H7 (cell line): Measurements from ENCODE around the gene WNT2B. TPM values are rescaled to one million over a fixed set of nuclear protein-coding genes. Genes with fewer than 3 reads are reported as not detected.

Experiments used
- DNase-seq: peaks from one replicate; pipeline ENCODE4 v3.0.0; 2012
- H3K27me3 ChIP-seq: 2 replicates; pipeline ENCODE4 v1.6.0; 2011; ENCODE audit warnings: mild to moderate bottlenecking, low read length; ENCODE audit not compliant: control insufficient read depth, insufficient read depth
- H3K36me3 ChIP-seq: replicated peaks from 2 replicates; pipeline ENCODE4 v1.5.1; 2011; ENCODE audit warnings: low read length; ENCODE audit not compliant: control insufficient read depth, insufficient read depth
- H3K4me3 ChIP-seq: 2 replicates; pipeline ENCODE4 v1.5.1; 2011; ENCODE audit warnings: low read depth, mild to moderate bottlenecking, control low read depth, low read length, moderate library complexity; ENCODE audit not compliant: insufficient read depth
- total RNA-seq: library from RNA; depleted of rRNA; stranded (reverse); fragments of >200 nt; shearing (Covaris generic); gene quantifications from 2 replicates; pipeline ENCODE4 v1.2.3, GENCODE V29; 2014

Gene WNT2B
- total RNA-seq, 1 experiment from 2014 or later = 0.14 TPM

DNA sequence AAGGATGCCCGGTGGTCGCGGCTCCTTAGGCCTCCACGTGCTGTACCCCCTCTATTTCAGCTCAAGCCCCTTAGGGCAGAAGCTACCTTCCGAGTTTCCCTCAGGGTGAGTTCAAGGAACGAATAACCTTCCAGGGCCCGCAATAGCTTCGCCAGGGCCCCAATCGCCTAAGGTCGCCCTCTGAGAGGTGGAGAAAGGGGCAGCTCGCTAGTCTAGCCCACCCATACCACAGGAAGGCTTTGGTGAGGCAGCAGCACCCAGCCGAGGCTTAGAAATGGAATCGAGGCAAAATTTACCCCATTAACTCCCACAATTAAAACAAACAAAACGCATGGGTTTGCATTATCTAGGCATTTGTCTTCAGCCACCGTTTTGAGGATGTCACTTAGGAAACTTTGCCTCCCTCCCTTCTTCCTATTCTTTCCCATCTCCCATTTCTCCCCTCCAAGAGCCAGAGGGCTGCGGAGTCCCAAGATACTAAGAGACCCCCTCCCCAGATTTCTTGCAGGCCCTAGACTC lies 954 bp downstream of the WNT2B start:
- H3K27me3 ChIP-seq = peaks cover 82% of the 10 kb centered on the region
- DNase-seq = no peak
- no peaks in the 10 kb centered on the region for H3K36me3 ChIP-seq
- H3K4me3 ChIP-seq = peak overlapping the region; percentile 67

- no peak overlapping the region; the same call in 1 of the 2 replicates for H3K4me3 ChIP-seq
- H3K27me3 ChIP-seq = peaks cover 76% of the 10 kb centered on the region
- H3K36me3 ChIP-seq = no peaks in the 10 kb centered on the region
- DNase-seq = peak; percentile 64
Measured at GRCh38 chr1:112510340-112510739, 1.6 kb downstream of the WNT2B start.

GRCh38 chr1:112511897-112512296 lies 3.1 kb downstream of the WNT2B start:
- peaks cover 62% of the 10 kb centered on the region for H3K27me3 ChIP-seq
- DNase-seq = no peak

DNA sequence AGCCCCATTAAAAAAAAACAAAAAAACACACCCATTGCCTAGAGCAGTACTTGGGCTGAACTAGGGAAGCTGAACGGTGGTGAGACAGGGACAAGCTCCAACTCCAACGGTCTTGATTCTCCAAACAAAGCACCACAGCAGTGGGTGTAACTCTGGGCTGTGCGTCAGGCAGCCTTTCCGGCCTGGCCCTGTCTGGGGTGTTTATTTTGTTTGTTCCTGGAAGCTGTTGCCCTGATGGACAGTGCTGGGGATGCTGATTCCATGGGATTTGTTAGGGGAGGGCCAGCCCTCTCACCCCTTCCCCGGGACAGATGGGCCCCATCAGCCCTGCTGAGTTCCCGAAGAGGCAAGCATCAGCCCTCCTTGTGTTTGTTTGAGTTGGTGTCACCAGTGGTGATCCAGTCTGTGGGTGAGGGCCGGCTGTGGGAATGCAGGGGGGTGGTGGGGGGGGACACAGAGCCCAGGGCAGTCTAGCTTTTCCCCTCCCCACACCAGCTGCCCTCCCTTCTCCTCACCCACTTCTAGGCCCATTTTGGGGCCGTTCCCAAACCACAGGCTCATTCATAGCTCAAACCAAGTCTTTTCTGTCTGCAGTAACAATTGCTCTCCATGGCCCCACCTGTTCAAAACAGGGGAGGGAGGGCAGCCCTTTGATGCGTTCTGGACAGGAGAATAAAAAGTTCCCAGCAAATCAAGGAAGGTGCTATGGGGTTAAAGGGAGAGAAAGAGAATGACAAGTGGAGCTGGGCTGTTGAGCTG lies 4.5 kb downstream of the WNT2B start:
- DNase-seq = no peak
- Histone ChIP-seq H3K4me3 (no peak overlapping the region), H3K27me3 (peaks cover 48% of the 10 kb centered on the region), H3K36me3 (no peaks in the 10 kb centered on the region)

More at GRCh38 chr1:112511897-112512296, 3.1 kb downstream of the WNT2B start:
- Histone ChIP-seq H3K36me3 (no peaks in the 10 kb centered on the region), H3K4me3 (no peak overlapping the region)

DNA sequence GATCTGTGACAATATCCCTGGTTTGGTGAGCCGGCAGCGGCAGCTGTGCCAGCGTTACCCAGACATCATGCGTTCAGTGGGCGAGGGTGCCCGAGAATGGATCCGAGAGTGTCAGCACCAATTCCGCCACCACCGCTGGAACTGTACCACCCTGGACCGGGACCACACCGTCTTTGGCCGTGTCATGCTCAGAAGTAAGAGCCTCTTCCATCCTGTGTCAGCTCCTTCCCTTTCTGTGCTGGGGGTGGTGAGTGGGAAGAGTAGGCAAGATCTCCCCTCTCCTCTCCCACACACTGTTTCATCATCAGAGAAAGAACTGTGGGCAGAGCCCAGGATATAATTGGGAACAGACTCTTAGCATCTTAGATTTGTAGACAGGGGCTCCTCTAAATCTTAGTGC lies 6.1 kb downstream of the WNT2B start:
- peaks cover 33% of the 10 kb centered on the region for H3K27me3 ChIP-seq
- DNase-seq = no peak
- H3K36me3 ChIP-seq = no peaks in the 10 kb centered on the region
- H3K4me3 ChIP-seq = no peak overlapping the region

DNA sequence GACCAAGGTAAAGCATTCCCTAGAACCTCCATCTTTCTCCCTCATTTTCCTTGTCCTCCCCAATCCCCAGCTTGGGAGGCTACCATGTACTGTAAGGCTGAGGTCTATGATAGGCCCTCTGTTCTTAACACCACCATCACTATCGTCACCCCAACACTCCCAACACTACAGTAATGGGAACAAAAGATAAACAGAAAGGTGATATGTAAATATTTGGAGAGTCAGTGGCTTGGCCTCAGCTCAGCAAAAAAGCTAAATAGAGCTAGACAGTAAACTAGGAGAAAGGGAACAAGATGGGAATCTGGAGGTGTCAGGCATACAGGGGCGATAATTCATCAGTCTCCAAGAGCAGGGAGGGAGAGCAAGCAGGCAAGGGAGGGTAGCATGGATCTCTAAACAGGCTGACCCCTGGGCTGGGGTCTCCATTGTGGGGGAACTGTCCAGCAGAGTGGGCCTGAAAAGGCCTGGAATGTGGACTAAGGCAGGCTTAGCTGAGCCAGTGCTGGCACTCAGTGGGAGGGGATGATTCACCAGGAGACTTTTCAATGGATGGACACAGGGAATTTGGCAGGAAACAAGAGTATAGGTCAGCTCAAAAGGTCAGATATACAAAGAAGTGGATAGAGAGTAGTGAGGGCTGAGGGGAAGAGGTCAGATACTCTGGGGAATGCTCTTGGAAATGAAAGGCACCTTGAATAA lies 6.7 kb downstream of the WNT2B start:
- Histone ChIP-seq H3K36me3 (no peaks in the 10 kb centered on the region), H3K27me3 (peaks cover 27% of the 10 kb centered on the region), H3K4me3 (no peak overlapping the region)
- peak; percentile 74 for DNase-seq

DNA sequence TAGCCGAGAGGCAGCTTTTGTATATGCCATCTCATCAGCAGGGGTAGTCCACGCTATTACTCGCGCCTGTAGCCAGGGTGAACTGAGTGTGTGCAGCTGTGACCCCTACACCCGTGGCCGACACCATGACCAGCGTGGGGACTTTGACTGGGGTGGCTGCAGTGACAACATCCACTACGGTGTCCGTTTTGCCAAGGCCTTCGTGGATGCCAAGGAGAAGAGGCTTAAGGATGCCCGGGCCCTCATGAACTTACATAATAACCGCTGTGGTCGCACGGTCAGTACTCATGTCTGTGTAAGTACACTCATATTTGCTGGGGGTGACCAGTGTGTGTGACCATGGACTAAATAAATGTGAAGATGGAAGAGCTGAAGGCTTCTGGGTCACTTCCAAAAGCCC lies 7.4 kb downstream of the WNT2B start:
- Histone ChIP-seq H3K36me3 (no peaks in the 10 kb centered on the region), H3K27me3 (peaks cover 21% of the 10 kb centered on the region), H3K4me3 (no peak overlapping the region)
- DNase-seq = no peak

- H3K36me3 ChIP-seq = no peaks in the 10 kb centered on the region
- no peak for DNase-seq
- no peak overlapping the region for H3K4me3 ChIP-seq
- H3K27me3 ChIP-seq = peaks cover 13% of the 10 kb centered on the region
Measured at GRCh38 chr1:112517231-112517630, 8.5 kb downstream of the WNT2B start.

DNA sequence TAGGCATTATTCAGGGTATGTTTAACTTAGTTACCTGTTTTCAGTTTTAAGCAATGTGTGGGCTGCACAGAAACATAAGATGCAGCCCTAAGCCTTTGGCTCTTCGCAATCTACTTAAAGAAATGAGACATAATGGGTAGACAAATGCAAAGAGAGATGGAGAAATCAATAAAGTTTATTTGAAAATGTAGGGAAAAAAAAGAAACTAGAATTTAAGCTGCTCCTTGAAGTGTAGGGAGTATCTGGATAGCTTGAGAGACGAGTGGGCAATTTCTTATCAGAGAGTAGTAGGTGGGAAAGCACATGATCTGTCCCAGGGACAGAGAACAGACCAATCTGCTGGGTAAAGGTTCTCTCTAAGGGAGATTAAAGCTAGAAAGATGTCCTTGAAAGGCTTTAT lies 8.9 kb downstream of the WNT2B start:
- Histone ChIP-seq H3K27me3 (peaks cover 9% of the 10 kb centered on the region), H3K4me3 (no peak overlapping the region), H3K36me3 (no peaks in the 10 kb centered on the region)
- DNase-seq = no peak

GRCh38 chr1:112518186-112518585 lies 9.4 kb downstream of the WNT2B start:
- Histone ChIP-seq H3K4me3 (no peak overlapping the region), H3K27me3 (peaks cover 6% of the 10 kb centered on the region), H3K36me3 (no peaks in the 10 kb centered on the region)
- DNase-seq = no peak

- Histone ChIP-seq H3K36me3 (no peaks in the 10 kb centered on the region; the same call in 1 of the 2 replicates), H3K27me3 (no peaks in the 10 kb centered on the region), H3K4me3 (no peak overlapping the region)
- DNase-seq = no peak
Measured at GRCh38 chr1:112520166-112520565, 11.4 kb downstream of the WNT2B start.

GRCh38 chr1:112522621-112523020 lies 13.9 kb downstream of the WNT2B start:
- no peak for DNase-seq
- Histone ChIP-seq H3K36me3 (no peaks in the 10 kb centered on the region; the same call in 1 of the 2 replicates), H3K27me3 (no peaks in the 10 kb centered on the region), H3K4me3 (no peak overlapping the region)

DNA sequence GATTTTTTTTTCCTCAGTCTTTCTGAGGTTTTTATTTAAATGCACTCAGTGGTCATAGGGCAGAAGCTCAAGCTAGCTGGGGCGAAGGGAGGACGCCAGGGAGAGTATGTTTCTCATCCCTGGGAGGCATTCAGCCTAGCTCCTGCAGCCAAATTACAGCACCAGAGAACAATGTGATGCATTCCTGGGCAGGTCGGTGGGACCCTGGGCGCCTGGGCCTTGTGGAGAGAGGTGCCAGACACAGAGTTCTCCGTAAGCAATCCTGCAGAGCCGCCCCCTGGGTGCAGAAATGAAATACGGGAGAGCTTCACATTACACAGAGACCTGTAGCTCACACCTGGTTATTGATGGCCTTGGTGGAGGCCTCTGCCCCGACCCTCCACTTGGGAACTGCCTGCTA lies 15.5 kb downstream of the WNT2B start:
- DNase-seq = no peak
- Histone ChIP-seq H3K27me3 (no peaks in the 10 kb centered on the region), H3K4me3 (no peak overlapping the region), H3K36me3 (no peaks in the 10 kb centered on the region; the same call in 1 of the 2 replicates)

GRCh38 chr1:112524986-112525385 lies 16.2 kb downstream of the WNT2B start:
- H3K36me3 ChIP-seq = no peaks in the 10 kb centered on the region; the same call in 1 of the 2 replicates
- no peaks in the 10 kb centered on the region for H3K27me3 ChIP-seq
- no peak overlapping the region for H3K4me3 ChIP-seq
- DNase-seq = no peak
